ENCODE measurements around the gene AZIN2.
A peak's percentile ranks its signal among the peaks of the same experiment; 100 is the strongest.

Gene AZIN2

GRCh38 chr1:33050221-33051076 is 30.5 kb upstream of the AZIN2 start:
- no peaks in the 10 kb centered on the region for H3K9me3 ChIP-seq
- no peak for DNase-seq
- H3K27me3 ChIP-seq = no peaks in the 10 kb centered on the region
- TF ChIP-seq CTCF (IDR thresholded peaks at IDR 0.05) = no peak
- intact Hi-C loops (cut with DNase I; ENCODE audit: low total_unique reads) = no loop called here
- H3K36me3 ChIP-seq = no peaks in the 10 kb centered on the region
- no peak overlapping the region for H3K27ac ChIP-seq
- H3K4me1 ChIP-seq = peaks cover 0 to 6% (median 0%) of the 10 kb centered on the region in 4 donors
- no peak overlapping the region for H3K4me3 ChIP-seq

- peak; percentile 53 to 70 for DNase-seq
- no peaks in the 10 kb centered on the region for H3K27me3 ChIP-seq
- no peaks in the 10 kb centered on the region for H3K36me3 ChIP-seq
- H3K27ac ChIP-seq = no peak overlapping the region
- H3K4me3 ChIP-seq = no peak overlapping the region
- H3K9me3 ChIP-seq = no peaks in the 10 kb centered on the region
- peak; percentile 66 to 70 for TF ChIP-seq CTCF (IDR thresholded peaks at IDR 0.05)
- intact Hi-C loops (cut with DNase I; ENCODE audit: low total_unique reads) = loop anchor here (5.0 kb wide), 1 partner anchor 123 kb away; no protein-coding TSS in a partner anchor
- H3K4me1 ChIP-seq = peaks cover 0 to 10% (median 2%) of the 10 kb centered on the region in 4 donors
Observed at GRCh38 chr1:33055210-33056008, 25.5 kb upstream of the AZIN2 start.

- Histone ChIP-seq H3K27ac (no peak overlapping the region), H3K4me1 (peaks cover 0 to 18% (median 8%) of the 10 kb centered on the region in 4 donors), H3K9me3 (no peaks in the 10 kb centered on the region), H3K27me3 (no peaks in the 10 kb centered on the region), H3K36me3 (no peaks in the 10 kb centered on the region), H3K4me3 (no peak overlapping the region)
- intact Hi-C loops (cut with DNase I; ENCODE audit: low total_unique reads) = loop anchor here (5.0 kb wide), 1 partner anchor 124 kb away; no protein-coding TSS in a partner anchor
- no peak for TF ChIP-seq CTCF (IDR thresholded peaks at IDR 0.05)
- DNase-seq = no peak
Observed at GRCh38 chr1:33056426-33056825, 24.5 kb upstream of the AZIN2 start.

GRCh38 chr1:33057095-33057494 is 23.9 kb upstream of the AZIN2 start:
- Histone ChIP-seq H3K4me1 (peaks cover 0 to 18% (median 8%) of the 10 kb centered on the region in 4 donors), H3K27ac (no peak overlapping the region), H3K27me3 (no peaks in the 10 kb centered on the region), H3K36me3 (no peaks in the 10 kb centered on the region), H3K9me3 (no peaks in the 10 kb centered on the region), H3K4me3 (no peak overlapping the region)
- no peak for TF ChIP-seq CTCF (IDR thresholded peaks at IDR 0.05)
- no peak for DNase-seq
- intact Hi-C loops (cut with DNase I; ENCODE audit: low total_unique reads) = loop anchor here (5.0 kb wide), 1 partner anchor 125 kb away; no protein-coding TSS in a partner anchor

- Histone ChIP-seq H3K9me3 (peaks cover 2 to 28% (median 20%) of the 10 kb centered on the region in 3 donors), H3K27ac (no peak overlapping the region), H3K4me3 (no peak overlapping the region), H3K27me3 (no peaks in the 10 kb centered on the region), H3K36me3 (peaks cover 0 to 10% (median 0%) of the 10 kb centered on the region in 3 donors), H3K4me1 (peaks cover 0 to 12% (median 8%) of the 10 kb centered on the region in 4 donors)
- intact Hi-C loops (cut with DNase I; ENCODE audit: low total_unique reads) = no loop called here
- TF ChIP-seq CTCF (IDR thresholded peaks at IDR 0.05) = no peak
- DNase-seq = peak in 1 of 2 donors; percentile 72
Observed at GRCh38 chr1:33060579-33061083, 20.3 kb upstream of the AZIN2 start.

Measured in tibial artery (tissue), 4 donors.